ENCODE data around the gene GIPC1. TPM values are rescaled to one million over a fixed set of nuclear protein-coding genes. Genes with fewer than 3 reads are reported as not detected.

GIPC1 gene
- total and polyA plus RNA-seq, 7 donors = 65.1 to 378 (median 97.7) TPM

DNA sequence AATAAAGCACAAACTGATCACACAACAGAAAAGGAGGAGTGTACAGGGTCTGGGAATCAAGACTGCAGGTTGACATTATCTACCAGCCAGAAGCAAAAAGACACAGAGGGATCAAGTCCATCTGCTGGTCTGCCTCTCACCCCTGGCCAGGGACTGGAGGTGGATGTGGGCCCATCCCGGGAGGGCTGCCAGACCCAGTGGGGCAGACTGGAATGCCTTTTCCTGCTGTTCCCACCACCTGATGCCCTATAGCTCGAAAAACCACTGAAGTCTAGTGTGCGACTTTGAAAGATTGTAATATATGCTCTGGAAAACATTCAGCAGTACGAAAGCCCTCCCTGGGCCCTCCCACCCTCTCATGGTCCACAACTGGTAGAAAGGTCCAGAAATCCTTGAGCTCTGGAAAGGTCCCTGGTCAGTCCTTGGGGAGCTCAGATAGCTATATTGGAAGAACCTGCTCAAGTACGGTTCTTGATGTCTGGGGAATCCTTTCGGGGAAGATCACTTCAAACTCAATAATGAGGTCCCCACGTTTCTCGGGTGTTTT, 19.6 kb upstream of the GIPC1 start:
- DNase-seq = no peak
- Histone ChIP-seq H3K4me3 (peak overlapping the region in 1 of 4 donors; percentile 93), H3K27me3 (no peaks in the 10 kb centered on the region), H3K9me3 (no peaks in the 10 kb centered on the region), H3K4me1 (peaks cover 0 to 42% (median 36%) of the 10 kb centered on the region in 4 donors), H3K27ac (peak overlapping the region in 2 of 4 donors; percentile 99 to 100), H3K36me3 (peaks cover 17 to 32% (median 29%) of the 10 kb centered on the region in 4 donors)
- WGBS, 2 donors = 64 to 84% methylated on average over 8 of the region's 8 CpGs
- no peak for TF ChIP-seq POLR2AphosphoS5 (IDR thresholded peaks at IDR 0.05)
- TF ChIP-seq, protein P1, sequence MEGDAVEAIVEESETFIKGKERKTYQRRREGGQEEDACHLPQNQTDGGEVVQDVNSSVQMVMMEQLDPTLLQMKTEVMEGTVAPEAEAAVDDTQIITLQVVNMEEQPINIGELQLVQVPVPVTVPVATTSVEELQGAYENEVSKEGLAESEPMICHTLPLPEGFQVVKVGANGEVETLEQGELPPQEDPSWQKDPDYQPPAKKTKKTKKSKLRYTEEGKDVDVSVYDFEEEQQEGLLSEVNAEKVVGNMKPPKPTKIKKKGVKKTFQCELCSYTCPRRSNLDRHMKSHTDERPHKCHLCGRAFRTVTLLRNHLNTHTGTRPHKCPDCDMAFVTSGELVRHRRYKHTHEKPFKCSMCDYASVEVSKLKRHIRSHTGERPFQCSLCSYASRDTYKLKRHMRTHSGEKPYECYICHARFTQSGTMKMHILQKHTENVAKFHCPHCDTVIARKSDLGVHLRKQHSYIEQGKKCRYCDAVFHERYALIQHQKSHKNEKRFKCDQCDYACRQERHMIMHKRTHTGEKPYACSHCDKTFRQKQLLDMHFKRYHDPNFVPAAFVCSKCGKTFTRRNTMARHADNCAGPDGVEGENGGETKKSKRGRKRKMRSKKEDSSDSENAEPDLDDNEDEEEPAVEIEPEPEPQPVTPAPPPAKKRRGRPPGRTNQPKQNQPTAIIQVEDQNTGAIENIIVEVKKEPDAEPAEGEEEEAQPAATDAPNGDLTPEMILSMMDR (IDR thresholded peaks at IDR 0.05) = no peak
- intact Hi-C loops (cut with DNase I) = no loop called here

DNA sequence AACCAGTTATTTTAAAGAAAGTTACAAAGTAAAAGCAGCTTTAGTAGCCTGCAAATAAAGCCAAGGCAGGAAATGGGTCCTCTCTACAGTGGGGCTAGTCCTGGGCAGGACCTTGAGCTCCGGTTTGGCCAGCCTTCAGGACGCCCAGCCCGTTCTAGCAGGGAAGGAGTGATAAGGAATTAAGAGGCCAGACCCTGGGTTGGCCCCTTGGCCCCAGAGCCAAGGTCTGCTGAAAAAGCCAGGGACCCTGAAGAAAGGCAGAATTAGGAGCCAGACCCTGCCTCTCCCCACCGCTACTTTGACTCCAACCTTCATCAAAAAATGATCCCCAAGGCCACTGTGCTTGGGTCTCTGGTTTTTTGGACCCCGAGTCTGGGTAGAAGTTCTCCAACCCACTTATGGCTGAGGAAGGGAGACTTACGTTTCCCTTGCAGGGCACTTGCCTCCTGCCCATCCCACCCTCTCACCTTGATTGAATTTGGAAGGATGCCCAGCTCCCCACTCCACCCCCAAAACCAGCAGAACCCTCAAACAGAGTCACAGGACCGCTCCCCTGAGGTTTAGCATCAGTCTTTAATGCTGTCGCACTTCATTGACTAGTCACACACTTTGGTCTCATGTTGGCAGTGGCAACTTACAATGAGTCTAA, 18.4 kb upstream of the GIPC1 start:
- WGBS, 2 donors = 74 to 85% methylated on average over 8 of the region's 8 CpGs
- peaks cover 17 to 32% (median 29%) of the 10 kb centered on the region in 4 donors for H3K36me3 ChIP-seq
- H3K4me3 ChIP-seq = no peak overlapping the region
- DNase-seq = no peak
- H3K9me3 ChIP-seq = no peaks in the 10 kb centered on the region
- no peaks in the 10 kb centered on the region for H3K27me3 ChIP-seq
- intact Hi-C loops (cut with DNase I) = no loop called here
- H3K4me1 ChIP-seq = peaks cover 0 to 41% (median 34%) of the 10 kb centered on the region in 4 donors
- TF ChIP-seq EP300 (IDR thresholded peaks at IDR 0.05) = no peak
- no peak for TF ChIP-seq POLR2A (IDR thresholded peaks at IDR 0.05)
- TF ChIP-seq POLR2AphosphoS5 (IDR thresholded peaks at IDR 0.05) = no peak
- TF ChIP-seq, protein P1 (IDR thresholded peaks at IDR 0.05) = no peak
- H3K27ac ChIP-seq = no peak overlapping the region

DNA sequence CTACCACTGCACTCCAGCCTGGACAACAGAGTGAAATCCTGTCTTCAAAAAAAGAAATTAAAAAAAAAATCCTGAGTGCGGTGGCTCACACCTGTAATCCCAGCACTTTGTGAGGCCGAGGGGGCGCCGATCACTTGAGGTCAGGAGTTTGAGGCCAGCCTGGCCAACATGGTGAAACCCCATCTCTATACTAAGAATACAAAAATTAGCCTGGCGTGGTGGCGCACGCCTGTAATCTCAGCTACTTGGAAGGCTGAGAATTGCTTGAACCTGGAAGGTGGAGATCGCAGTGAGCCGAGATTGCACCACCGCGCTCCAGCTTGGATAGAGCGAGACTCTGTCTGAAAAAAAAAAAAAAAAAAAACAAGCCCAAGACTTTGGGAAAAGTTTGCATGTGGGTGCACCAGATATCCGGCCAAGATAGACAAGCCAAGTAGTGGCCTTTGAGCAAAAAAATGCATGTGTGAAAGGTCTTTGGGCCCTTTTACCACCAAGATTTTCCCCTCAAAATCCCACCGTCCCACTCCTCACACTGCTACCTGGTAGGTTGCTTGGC, 16.6 kb upstream of the GIPC1 start:
- Histone ChIP-seq H3K27me3 (no peaks in the 10 kb centered on the region), H3K36me3 (peaks cover 17 to 32% (median 29%) of the 10 kb centered on the region in 4 donors), H3K4me1 (peaks cover 0 to 36% (median 28%) of the 10 kb centered on the region in 4 donors), H3K9me3 (no peaks in the 10 kb centered on the region), H3K4me3 (no peak overlapping the region), H3K27ac (no peak overlapping the region)
- 96% methylated on average over 14 of the region's 14 CpGs for WGBS, 2 donors
- intact Hi-C loops (cut with DNase I) = no loop called here
- no peak for TF ChIP-seq EP300 (IDR thresholded peaks at IDR 0.05)
- TF ChIP-seq POLR2A (IDR thresholded peaks at IDR 0.05) = no peak
- TF ChIP-seq POLR2AphosphoS5 (IDR thresholded peaks at IDR 0.05) = no peak
- TF ChIP-seq, protein P1 (IDR thresholded peaks at IDR 0.05) = no peak
- no peak for DNase-seq

DNA sequence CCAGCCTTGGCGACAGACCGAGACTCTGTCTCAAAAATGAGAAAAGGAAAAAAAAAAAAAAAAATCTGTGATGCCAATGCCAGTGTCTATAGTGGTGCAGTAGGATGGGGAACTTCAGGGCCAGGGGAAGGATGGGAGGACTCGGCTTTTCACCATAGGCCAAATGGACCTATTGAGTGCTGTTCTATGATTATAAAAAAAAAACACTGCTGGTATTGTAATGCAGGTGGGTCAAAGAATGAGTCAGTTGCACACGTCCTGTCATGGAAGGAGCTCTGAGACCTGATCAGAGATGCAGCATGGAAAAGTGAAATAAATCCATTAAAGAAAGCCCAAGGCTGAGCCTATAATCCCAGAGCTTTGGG, 15.3 kb upstream of the GIPC1 start:
- WGBS, 2 donors = 88 to 89% methylated on average over 4 of the region's 4 CpGs
- intact Hi-C loops (cut with DNase I) = no loop called here

More for the DNA sequence above, 15.3 kb upstream of the GIPC1 start:
- Histone ChIP-seq H3K27me3 (no peaks in the 10 kb centered on the region), H3K4me3 (no peak overlapping the region), H3K9me3 (no peaks in the 10 kb centered on the region), H3K4me1 (peaks cover 0 to 26% (median 19%) of the 10 kb centered on the region in 4 donors), H3K27ac (peak overlapping the region; percentile 20 to 77 (median 65)), H3K36me3 (peaks cover 17 to 29% (median 25%) of the 10 kb centered on the region in 4 donors)
- no peak for DNase-seq
- TF ChIP-seq EP300 (IDR thresholded peaks at IDR 0.05) = no peak
- TF ChIP-seq POLR2AphosphoS5 (IDR thresholded peaks at IDR 0.05) = no peak
- TF ChIP-seq, protein P1 (IDR thresholded peaks at IDR 0.05) = no peak
- TF ChIP-seq POLR2A (IDR thresholded peaks at IDR 0.05) = no peak
